Measurements from ENCODE around the gene CLEC2D. TPM values are rescaled to one million over a fixed set of nuclear protein-coding genes. Genes with fewer than 3 reads are reported as not detected.

CLEC2D gene
- total and polyA plus RNA-seq, 2 donors (not counting 1 experiment from before 2014, with no cell fraction given), result 2.5 to 5.1 TPM

- no peaks in the 10 kb centered on the region for H4K20me1 ChIP-seq (ENCODE audit: control insufficient read depth, extremely low read depth, insufficient read depth, low read length)
- no peaks in the 10 kb centered on the region for H3K9me3 ChIP-seq (ENCODE audit: control insufficient read depth, insufficient read depth, low read depth, low read length)
- no peak overlapping the region for H3K4me3 ChIP-seq (replicated peaks in 1 of 4; ENCODE audit: control extremely low read depth in 1 of 4, insufficient read depth in 1 of 4, low read depth in 3 of 4, low read length in 4 of 4)
- no peaks in the 10 kb centered on the region for H3K36me3 ChIP-seq (ENCODE audit: control insufficient read depth, insufficient read depth, low read length)
- H3K4me1 ChIP-seq (ENCODE audit: control insufficient read depth, extremely low read depth, insufficient read depth, low read length), result no peaks in the 10 kb centered on the region
- no peak overlapping the region for H3K4me2 ChIP-seq (ENCODE audit: extremely low read depth, insufficient read depth, low read length)
- no peak for TF ChIP-seq EZH2 (IDR thresholded peaks at IDR 0.05; ENCODE audit: low read length, missing control alignments)
- TF ChIP-seq, protein P1, sequence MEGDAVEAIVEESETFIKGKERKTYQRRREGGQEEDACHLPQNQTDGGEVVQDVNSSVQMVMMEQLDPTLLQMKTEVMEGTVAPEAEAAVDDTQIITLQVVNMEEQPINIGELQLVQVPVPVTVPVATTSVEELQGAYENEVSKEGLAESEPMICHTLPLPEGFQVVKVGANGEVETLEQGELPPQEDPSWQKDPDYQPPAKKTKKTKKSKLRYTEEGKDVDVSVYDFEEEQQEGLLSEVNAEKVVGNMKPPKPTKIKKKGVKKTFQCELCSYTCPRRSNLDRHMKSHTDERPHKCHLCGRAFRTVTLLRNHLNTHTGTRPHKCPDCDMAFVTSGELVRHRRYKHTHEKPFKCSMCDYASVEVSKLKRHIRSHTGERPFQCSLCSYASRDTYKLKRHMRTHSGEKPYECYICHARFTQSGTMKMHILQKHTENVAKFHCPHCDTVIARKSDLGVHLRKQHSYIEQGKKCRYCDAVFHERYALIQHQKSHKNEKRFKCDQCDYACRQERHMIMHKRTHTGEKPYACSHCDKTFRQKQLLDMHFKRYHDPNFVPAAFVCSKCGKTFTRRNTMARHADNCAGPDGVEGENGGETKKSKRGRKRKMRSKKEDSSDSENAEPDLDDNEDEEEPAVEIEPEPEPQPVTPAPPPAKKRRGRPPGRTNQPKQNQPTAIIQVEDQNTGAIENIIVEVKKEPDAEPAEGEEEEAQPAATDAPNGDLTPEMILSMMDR (conservative IDR thresholded peaks at IDR 0.05 in 1 of 2, IDR thresholded peaks at IDR 0.05 in 1 of 2; ENCODE audit: low read depth in 1 of 2, low read length in 2 of 2), result no peak
- H2AFZ ChIP-seq (ENCODE audit: low read length), result no peak overlapping the region
- DNase-seq (ENCODE audit: low read depth in 2 of 2), result peak; percentile 10 to 58
- H3K27me3 ChIP-seq (ENCODE audit: control insufficient read depth, insufficient read depth, low read length), result no peaks in the 10 kb centered on the region
- H3K27ac ChIP-seq (ENCODE audit: insufficient read depth, low read length), result no peak overlapping the region
- no peak overlapping the region for H3K9ac ChIP-seq (ENCODE audit: insufficient read depth, low read length)
- no peaks in the 10 kb centered on the region for H3K79me2 ChIP-seq (ENCODE audit: control insufficient read depth, insufficient read depth, low read length)
These were observed 52.0 kb downstream of the CLEC2D start for GRCh38 chr12:9721394-9722092.

GRCh38 chr12:9724023-9724422, 54.5 kb downstream of the CLEC2D start:
- no peak for DNase-seq (ENCODE audit: low read depth in 2 of 2)
- no peak for TF ChIP-seq EZH2 (IDR thresholded peaks at IDR 0.05; ENCODE audit: low read length, missing control alignments)
- TF ChIP-seq, protein P1 (conservative IDR thresholded peaks at IDR 0.05 in 1 of 2, IDR thresholded peaks at IDR 0.05 in 1 of 2; ENCODE audit: low read depth in 1 of 2, low read length in 2 of 2), result no peak
- H3K27me3 ChIP-seq (ENCODE audit: control insufficient read depth, insufficient read depth, low read length), result no peaks in the 10 kb centered on the region
- no peak overlapping the region for H2AFZ ChIP-seq (ENCODE audit: low read length)
- H3K9me3 ChIP-seq (ENCODE audit: control insufficient read depth, insufficient read depth, low read depth, low read length), result no peaks in the 10 kb centered on the region
- no peak overlapping the region for H3K4me3 ChIP-seq (replicated peaks in 1 of 4; ENCODE audit: control extremely low read depth in 1 of 4, insufficient read depth in 1 of 4, low read depth in 3 of 4, low read length in 4 of 4)
- no peaks in the 10 kb centered on the region for H3K79me2 ChIP-seq (ENCODE audit: control insufficient read depth, insufficient read depth, low read length)
- H4K20me1 ChIP-seq (ENCODE audit: control insufficient read depth, extremely low read depth, insufficient read depth, low read length), result no peaks in the 10 kb centered on the region
- H3K36me3 ChIP-seq (ENCODE audit: control insufficient read depth, insufficient read depth, low read length), result no peaks in the 10 kb centered on the region
- H3K27ac ChIP-seq (ENCODE audit: insufficient read depth, low read length), result no peak overlapping the region
- H3K4me2 ChIP-seq (ENCODE audit: extremely low read depth, insufficient read depth, low read length), result no peak overlapping the region
- H3K4me1 ChIP-seq (ENCODE audit: control insufficient read depth, extremely low read depth, insufficient read depth, low read length), result no peaks in the 10 kb centered on the region
- H3K9ac ChIP-seq (ENCODE audit: insufficient read depth, low read length), result no peak overlapping the region

DNA sequence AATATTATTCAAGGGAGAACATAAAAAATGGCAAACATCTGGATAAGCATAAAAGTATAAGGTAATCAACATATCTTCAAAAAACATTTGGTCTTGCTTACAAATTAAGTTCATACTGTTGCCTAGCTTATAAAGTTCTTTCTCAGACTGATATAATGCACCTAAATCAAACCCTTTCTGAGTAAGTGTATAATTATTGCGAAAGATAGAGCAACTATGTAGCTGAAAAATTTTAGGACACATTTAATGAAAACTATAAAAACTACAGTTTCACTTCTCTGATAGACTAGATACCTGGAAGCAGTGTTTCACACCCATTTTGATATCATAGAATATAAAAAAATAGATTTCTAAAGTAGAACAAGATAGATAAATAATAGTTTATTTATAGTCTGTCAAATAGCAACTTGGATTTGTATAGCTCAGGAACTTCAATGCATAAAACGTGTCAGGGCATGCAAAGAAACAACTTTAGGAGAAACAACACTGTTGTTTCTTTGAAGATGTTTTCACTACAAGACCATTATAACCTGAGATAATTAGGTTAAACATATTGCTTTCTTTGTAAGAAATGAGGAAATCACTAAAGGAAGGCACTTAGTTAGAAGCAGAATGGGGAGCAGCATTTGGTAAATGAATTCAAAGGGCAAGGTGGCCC, 55.8 kb downstream of the CLEC2D start:
- no peaks in the 10 kb centered on the region for H3K27me3 ChIP-seq (ENCODE audit: control insufficient read depth, insufficient read depth, low read length)

More for the DNA sequence above, 55.8 kb downstream of the CLEC2D start:
- Histone ChIP-seq H3K79me2 (ENCODE audit: control insufficient read depth, insufficient read depth, low read length) (no peaks in the 10 kb centered on the region), H3K4me1 (ENCODE audit: control insufficient read depth, extremely low read depth, insufficient read depth, low read length) (no peaks in the 10 kb centered on the region), H3K9me3 (ENCODE audit: control insufficient read depth, insufficient read depth, low read depth, low read length) (no peaks in the 10 kb centered on the region), H3K27ac (ENCODE audit: insufficient read depth, low read length) (no peak overlapping the region), H3K36me3 (ENCODE audit: control insufficient read depth, insufficient read depth, low read length) (no peaks in the 10 kb centered on the region), H4K20me1 (ENCODE audit: control insufficient read depth, extremely low read depth, insufficient read depth, low read length) (no peaks in the 10 kb centered on the region), H2AFZ (ENCODE audit: low read length) (no peak overlapping the region), H3K4me2 (ENCODE audit: extremely low read depth, insufficient read depth, low read length) (no peak overlapping the region), H3K4me3 (replicated peaks in 1 of 4; ENCODE audit: control extremely low read depth in 1 of 4, insufficient read depth in 1 of 4, low read depth in 3 of 4, low read length in 4 of 4) (no peak overlapping the region), H3K9ac (ENCODE audit: insufficient read depth, low read length) (no peak overlapping the region)
- TF ChIP-seq, protein P1 (conservative IDR thresholded peaks at IDR 0.05 in 1 of 2, IDR thresholded peaks at IDR 0.05 in 1 of 2; ENCODE audit: low read depth in 1 of 2, low read length in 2 of 2), result no peak
- TF ChIP-seq EZH2 (IDR thresholded peaks at IDR 0.05; ENCODE audit: low read length, missing control alignments), result no peak
- DNase-seq (ENCODE audit: low read depth in 2 of 2), result no peak

Measured in fibroblast of lung (primary cell).